HG03460 (cell line): Measurements from ENCODE around the gene RIMS3.
"Not testable (repeated sequence)": the region's sequence is repeated elsewhere in the genome, so short reads cannot be mapped to it uniquely, and the experiment has no call there.

Experiments
- ATAC-seq: cut with Tn5 transposase; IDR thresholded peaks from one replicate; pipeline ENCODE4 v1.9.1; 2021; ENCODE audit not compliant: unreplicated experiment

RIMS3 gene

DNA sequence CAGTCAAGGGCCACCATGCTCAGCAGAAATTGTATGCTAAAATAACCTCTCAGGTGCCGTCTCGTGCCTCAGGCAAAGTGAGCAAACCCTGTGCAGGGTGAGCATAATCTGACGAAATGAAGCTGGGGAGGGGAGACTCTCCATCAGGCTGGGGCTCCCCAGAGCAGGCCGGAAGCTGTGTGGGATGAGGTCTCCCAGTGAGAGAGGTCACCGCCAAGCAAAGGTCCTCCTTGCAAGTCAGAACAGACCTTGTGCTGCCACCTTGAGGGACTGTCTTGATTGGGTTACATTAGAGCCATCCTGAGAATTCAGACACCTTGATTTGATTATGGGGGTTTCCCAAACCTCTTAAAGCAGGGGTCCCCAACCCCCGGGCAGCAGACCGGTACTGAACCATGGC lies 69.9 kb downstream of the RIMS3 start:
- no peak for ATAC-seq

DNA sequence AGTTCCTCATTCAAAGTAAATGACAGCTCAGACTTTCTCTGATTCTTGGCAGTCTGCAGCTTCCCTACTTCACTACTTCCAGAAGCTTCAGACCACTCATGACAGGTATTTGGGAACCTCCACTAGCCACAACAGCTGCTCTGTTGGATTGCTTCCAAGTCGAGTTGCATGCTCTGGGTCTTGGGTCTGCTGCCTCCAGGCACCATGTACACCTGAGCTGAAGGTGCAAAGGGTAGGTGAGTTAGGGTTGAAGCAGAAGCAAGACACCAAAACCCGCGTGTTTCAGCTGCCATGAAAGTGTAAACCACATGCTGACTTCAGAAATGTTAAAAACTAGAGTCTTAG lies 71.3 kb downstream of the RIMS3 start:
- ATAC-seq: no peak

DNA sequence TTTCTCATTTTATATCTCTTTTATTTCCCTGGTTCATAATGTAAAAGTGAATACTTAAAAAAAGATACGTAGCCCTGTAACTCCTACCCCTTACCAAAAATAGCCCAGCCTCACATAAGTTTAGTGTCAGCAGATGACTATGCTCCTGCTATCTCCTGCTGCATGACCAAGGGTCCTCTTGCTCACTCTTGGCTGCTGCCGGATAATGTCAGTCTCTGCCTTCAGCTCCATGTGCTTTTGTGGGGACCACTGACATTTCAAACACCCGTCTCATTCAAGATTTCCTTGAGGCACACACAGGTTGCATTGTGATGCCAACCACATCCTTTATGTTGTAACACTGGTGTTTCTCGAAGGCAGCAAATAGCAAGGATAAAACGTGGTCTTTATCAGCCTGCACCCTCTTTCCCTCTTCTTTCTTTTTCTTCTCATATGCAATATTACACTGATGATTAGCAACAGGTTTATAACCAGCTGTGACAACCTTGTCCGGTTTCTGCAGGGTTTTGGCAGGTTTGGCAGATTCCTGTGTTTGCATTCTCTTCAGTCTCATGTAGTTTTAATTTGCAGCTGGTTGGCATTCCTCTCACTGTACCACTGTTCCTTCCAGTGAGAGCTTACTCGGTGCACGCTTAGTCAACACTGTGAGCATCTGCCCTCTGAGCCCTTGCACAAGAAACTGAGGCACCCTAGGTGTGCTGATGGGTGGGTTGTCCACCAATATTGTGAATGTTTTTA lies 71.9 kb downstream of the RIMS3 start:
- ATAC-seq: no peak

GRCh38 chr1:40592107-40592803 lies 73.2 kb downstream of the RIMS3 start:
- ATAC-seq: no peak

DNA sequence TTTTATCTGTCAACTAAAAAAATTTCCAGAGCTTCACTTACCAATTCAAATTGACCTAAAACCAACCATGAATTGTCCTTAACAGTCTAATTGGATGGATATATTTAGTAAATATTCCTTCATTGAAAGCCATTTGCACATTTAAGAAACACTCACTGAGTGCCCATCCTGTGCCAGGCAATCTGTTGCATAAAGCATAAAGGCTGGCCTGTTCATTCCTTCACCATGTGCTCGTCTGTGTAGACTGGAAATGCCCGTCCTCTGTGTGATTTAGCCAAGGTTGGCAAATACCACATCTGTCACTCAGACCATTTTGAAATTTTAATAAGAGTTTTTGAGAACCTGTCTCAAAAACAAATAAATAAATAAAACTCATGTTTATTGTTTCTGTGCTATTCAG lies 76.9 kb downstream of the RIMS3 start:
- ATAC-seq: no peak

DNA sequence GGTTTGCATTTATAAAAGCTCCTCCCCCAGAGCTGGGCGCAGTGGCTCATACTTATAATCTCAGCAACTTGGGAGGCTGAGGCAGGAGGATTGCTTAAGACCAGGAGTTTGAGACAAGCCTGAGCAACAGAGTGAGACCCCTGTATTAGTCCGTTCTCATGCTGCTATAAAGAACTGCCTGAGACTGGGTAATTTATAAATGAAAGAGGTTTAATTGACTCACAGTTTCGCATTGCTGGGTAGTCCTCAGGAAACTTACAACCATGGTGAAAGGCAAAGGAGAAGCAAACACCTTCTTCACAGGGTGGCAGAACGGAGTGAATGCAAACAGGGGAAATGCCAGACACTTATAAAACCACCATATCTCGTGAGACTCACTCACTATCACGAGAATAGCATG lies 81.5 kb downstream of the RIMS3 start:
- no peak for ATAC-seq

- no peak for ATAC-seq
These were observed 83.4 kb downstream of the RIMS3 start for GRCh38 chr1:40582116-40582515.

DNA sequence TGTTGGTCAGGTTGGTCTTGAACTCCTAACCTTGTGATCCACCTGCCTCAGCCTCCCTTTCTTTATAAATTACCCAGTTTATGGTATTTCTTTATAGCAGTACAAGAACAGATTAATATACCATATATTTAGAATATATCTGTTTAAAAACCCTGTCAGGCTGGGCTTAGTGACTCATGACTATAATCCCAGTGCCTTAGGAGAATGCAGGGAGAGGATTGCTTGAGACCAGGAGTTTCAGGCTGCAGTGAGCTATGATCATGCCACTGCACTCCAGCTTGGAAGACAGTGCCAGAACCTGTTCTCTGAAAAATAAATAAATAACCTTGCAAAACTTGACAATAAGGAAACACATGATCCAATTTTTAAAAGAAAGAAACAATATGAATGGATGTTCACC lies 90.1 kb downstream of the RIMS3 start:
- no peak for ATAC-seq

DNA sequence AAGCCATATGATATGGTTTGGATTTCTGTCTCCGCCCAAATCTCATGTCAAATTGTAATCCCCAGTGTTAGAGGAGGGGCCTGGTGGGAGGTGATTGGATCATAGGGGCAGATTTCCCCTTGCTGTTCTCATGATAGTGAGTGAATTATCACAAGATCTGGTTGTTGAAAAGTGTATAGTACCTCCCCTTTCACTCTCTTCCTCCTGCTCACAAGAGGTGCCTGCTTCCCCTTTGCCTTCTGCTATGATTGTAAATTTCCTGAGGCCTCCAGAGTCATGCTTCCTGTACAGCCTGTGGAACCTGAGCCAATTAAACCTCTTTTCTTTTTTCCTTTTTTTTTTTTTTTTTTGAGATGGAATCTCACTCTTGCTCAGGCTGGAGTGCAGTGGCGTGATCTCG lies 90.7 kb downstream of the RIMS3 start:
- ATAC-seq: not testable (repeated sequence)
